OCI-LY7 (cell line): ENCODE data around the gene ZC3H7B. TPM values are rescaled to one million over a fixed set of nuclear protein-coding genes. Genes with fewer than 3 reads are reported as not detected.

Source experiments
- BruUV-seq: library from RNA; stranded (reverse); fragments of 400-500 nt; replicated peaks from 2 replicates; lab custom pipeline; 2021; lab: Mats Ljungman, UMichigan
- CTCF ChIA-PET: fragments of 300-600 bp; sonication (Branson Sonifier 250); formaldehyde crosslinking; loops from one replicate; lab custom pipeline; 2022; ENCODE audit warnings: antibody characterized with exemption; ENCODE audit not compliant: unreplicated experiment; lab: Charles Lee
- POLR2A ChIA-PET: fragments of 300-600 bp; sonication (Branson Sonifier 250); formaldehyde crosslinking; loops from one replicate; lab custom pipeline; 2022; ENCODE audit warnings: antibody characterized with exemption; lab: Charles Lee
- DNase-seq: peaks from one replicate; pipeline ENCODE4 v3.0.0-alpha.2; 2015; ENCODE audit warnings: low spot score
- H2AFZ ChIP-seq: fragments of 200-600 bp; sonication (generic), shearing (Covaris generic); 2 replicates; pipeline ENCODE4 v1.6.1; 2014; ENCODE audit warnings: mild to moderate bottlenecking, antibody characterized with exemption, low read length, moderate library complexity
- H3K27ac ChIP-seq: fragments of 200-600 bp; sonication (generic); 2 replicates; pipeline ENCODE4 v1.5.1; 2014; ENCODE audit warnings: mixed run types, low read depth, mild to moderate bottlenecking, moderate library complexity, low read length, inconsistent platforms; ENCODE audit not compliant: poor library complexity, severe bottlenecking
- H3K36me3 ChIP-seq: fragments of 200-600 bp; sonication (generic); 2 replicates; pipeline ENCODE4 v1.6.1; 2014; ENCODE audit warnings: mild to moderate bottlenecking, antibody characterized with exemption, low read length, moderate library complexity, mixed read lengths; ENCODE audit not compliant: insufficient read depth
- H3K4me1 ChIP-seq: fragments of 200-600 bp; sonication (generic); 2 replicates; pipeline ENCODE4 v1.5.1; 2014; ENCODE audit warnings: mild to moderate bottlenecking, low read length; ENCODE audit not compliant: insufficient read depth, poor library complexity, severe bottlenecking
- H3K4me2 ChIP-seq: fragments of 200-600 bp; sonication (generic); 2 replicates; pipeline ENCODE4 v1.6.1; 2014; ENCODE audit warnings: mild to moderate bottlenecking, low read length
- H3K4me3 ChIP-seq: fragments of 200-600 bp; sonication (generic); 2 replicates; pipeline ENCODE4 v1.5.1; 2014; ENCODE audit warnings: mild to moderate bottlenecking, low read depth, low read length; ENCODE audit not compliant: poor library complexity, severe bottlenecking
- H3K79me2 ChIP-seq: fragments of 200-600 bp; sonication (generic); 2 replicates; pipeline ENCODE4 v1.6.1; 2016; ENCODE audit warnings: low read depth, mild to moderate bottlenecking, low read length, moderate library complexity, mixed read lengths; ENCODE audit not compliant: insufficient read depth
- H3K9me2 ChIP-seq: fragments of 200-600 bp; sonication (generic); 2 replicates; pipeline ENCODE4 v1.6.1; 2016; ENCODE audit warnings: mild to moderate bottlenecking, low read length, mixed read lengths; ENCODE audit not compliant: insufficient read depth
- H3K9me3 ChIP-seq: fragments of 200-600 bp; sonication (generic); 2 replicates; pipeline ENCODE4 v1.6.1; 2014; ENCODE audit warnings: mild to moderate bottlenecking, mixed run types, low read length, mixed read lengths
- H4K20me1 ChIP-seq: fragments of 200-600 bp; sonication (generic); 2 replicates; pipeline ENCODE4 v1.6.1; 2014; ENCODE audit warnings: mild to moderate bottlenecking, antibody characterized with exemption, low read length, moderate library complexity, mixed read lengths; ENCODE audit not compliant: insufficient read depth
- CTCF ChIP-seq: fragments of 200-600 bp; sonication (generic); conservative IDR thresholded peaks from 2 replicates; pipeline ENCODE4 v1.5.1; 2014; ENCODE audit warnings: mild to moderate bottlenecking, antibody characterized with exemption, low read length, moderate library complexity, mixed read lengths
- EZH2phosphoT487 ChIP-seq: fragments of 200-600 bp; sonication (generic); IDR thresholded peaks from 2 replicates; pipeline ENCODE4 v1.6.1; 2018; ENCODE audit warnings: low read depth, borderline replicate concordance, mild to moderate bottlenecking, mixed run types, antibody characterized with exemption, low read length, moderate library complexity, mixed read lengths
- intact Hi-C: fragments of 100-400 bp; cut with micrococcal nuclease; formaldehyde crosslinking; loops from one replicate; pipeline ENCODE4 v1.10.0; 2022; ENCODE audit not compliant: unreplicated experiment
- total RNA-seq, 2 experiments: library from RNA; depleted of rRNA in 1 of 2; stranded (reverse); fragments of >200 nt in 1 of 2; shearing (Covaris generic) in 1 of 2; gene quantifications; 2 replicates each; pipeline ENCODE4 v1.2.3, GENCODE V29; 2014 to 2022

Gene ZC3H7B
- total RNA-seq, 2 experiments from 2014 or later = 46.7 to 56.3 TPM

GRCh38 chr22:41343717-41344116 is 42.4 kb downstream of the ZC3H7B start:
- Histone ChIP-seq H2AFZ (no peak overlapping the region), H4K20me1 (no peaks in the 10 kb centered on the region), H3K36me3 (peaks cover 72% of the 10 kb centered on the region), H3K9me3 (no peaks in the 10 kb centered on the region), H3K4me2 (no peak overlapping the region), H3K27ac (no peak overlapping the region), H3K79me2 (no peaks in the 10 kb centered on the region), H3K4me1 (no peaks in the 10 kb centered on the region), H3K9me2 (no peaks in the 10 kb centered on the region), H3K4me3 (no peak overlapping the region)
- BruUV-seq = no TSS peak
- no peak for DNase-seq
- TF ChIP-seq EZH2phosphoT487 (no peak), CTCF (no peak)
- intact Hi-C loops = no loop called here
- CTCF ChIA-PET = no interaction called here
- POLR2A ChIA-PET = no interaction called here

- CTCF ChIA-PET = no interaction called here
- Histone ChIP-seq H3K79me2 (no peaks in the 10 kb centered on the region), H3K36me3 (peaks cover 77% of the 10 kb centered on the region), H2AFZ (no peak overlapping the region), H3K4me2 (no peak overlapping the region), H3K4me3 (no peak overlapping the region), H3K27ac (no peak overlapping the region), H4K20me1 (no peaks in the 10 kb centered on the region), H3K4me1 (no peaks in the 10 kb centered on the region), H3K9me3 (no peaks in the 10 kb centered on the region), H3K9me2 (no peaks in the 10 kb centered on the region)
- intact Hi-C loops = no loop called here
- DNase-seq = no peak
- BruUV-seq = no TSS peak
- TF ChIP-seq EZH2phosphoT487 = no peak
- TF ChIP-seq CTCF = no peak
- POLR2A ChIA-PET = interaction anchor here (0.9 kb wide), 1 partner anchor 24 kb away, joined by 4 read pairs; no protein-coding TSS in a partner anchor
These were observed 43.0 kb downstream of the ZC3H7B start for GRCh38 chr22:41344189-41344788.

GRCh38 chr22:41345807-41346335 is 44.5 kb downstream of the ZC3H7B start:
- intact Hi-C loops = no loop called here
- ChIA-PET POLR2A (no interaction called here), CTCF (no interaction called here)
- H3K9me2 ChIP-seq = no peaks in the 10 kb centered on the region
- no peaks in the 10 kb centered on the region for H3K9me3 ChIP-seq
- no peak overlapping the region for H3K27ac ChIP-seq
- no peak for DNase-seq
- H4K20me1 ChIP-seq = no peaks in the 10 kb centered on the region
- H3K4me3 ChIP-seq = no peak overlapping the region
- H3K4me1 ChIP-seq = no peaks in the 10 kb centered on the region
- TF ChIP-seq EZH2phosphoT487 = no peak
- TF ChIP-seq CTCF = no peak
- H3K79me2 ChIP-seq = no peaks in the 10 kb centered on the region
- BruUV-seq = no TSS peak
- no peak overlapping the region for H3K4me2 ChIP-seq
- peaks cover 75% of the 10 kb centered on the region for H3K36me3 ChIP-seq
- H2AFZ ChIP-seq = no peak overlapping the region
